Tibial artery (tissue), 4 donors: Measurements from ENCODE around the gene MORN5.
"Not testable (repeated sequence)": the region's sequence is repeated elsewhere in the genome, so short reads cannot be mapped to it uniquely, and the experiment has no call there.

Experiments used
- DNase-seq, 2 donors: peaks; one replicate each; pipeline ENCODE4 v3.0.0-alpha.2; 2019
- H3K27ac ChIP-seq, 2 donors: fragments of 200-600 bp; sonication (generic) in 1 of 2; 1 replicate in 1 of 2; 2 replicates in 1 of 2; pipeline ENCODE4 v1.5.1; 2018 to 2019; ENCODE audit warnings: mild to moderate bottlenecking in 1 of 2
- H3K27me3 ChIP-seq, 2 donors: fragments of 200-600 bp; sonication (generic) in 1 of 2; one replicate each; pipeline versions ENCODE4 v1.5.1 to v1.6.0; 2016 to 2019
- H3K36me3 ChIP-seq, 3 donors: fragments of 200-600 bp; sonication (generic) in 2 of 3; one replicate each; pipeline ENCODE4 v1.5.1; 2016 to 2019; ENCODE audit warnings: mild to moderate bottlenecking in 2 of 3
- H3K4me1 ChIP-seq, 4 donors: fragments of 200-600 bp; sonication (generic) in 2 of 4; 1 replicate in 3 of 4; 2 replicates in 1 of 4; pipeline ENCODE4 v1.5.1; 2016 to 2019
- H3K4me3 ChIP-seq, 2 donors: fragments of 200-600 bp; sonication (generic) in 1 of 2; 1 replicate in 1 of 2; 2 replicates in 1 of 2; pipeline ENCODE4 v1.5.1; 2018 to 2019; ENCODE audit warnings: mild to moderate bottlenecking in 2 of 2
- H3K9me3 ChIP-seq, 3 donors: fragments of 200-600 bp; sonication (generic) in 1 of 3; one replicate each; pipeline ENCODE4 v1.5.1; 2016 to 2019
- intact Hi-C: fragments of 100-400 bp; cut with DNase I; formaldehyde crosslinking; loops from one replicate; pipeline ENCODE4 v1.15.0; 2023; ENCODE audit warnings: low total_unique reads
- TF ChIP-seq, protein P1 (sequence below), 2 experiments: fragments of 200-600 bp in 1 of 2; fragments of 450-650 bp in 1 of 2; IDR thresholded peaks; one replicate each; pipeline ENCODE4 v1.5.1; 2017 to 2019; ENCODE audit warnings: antibody characterized with exemption in 2 of 2, mild to moderate bottlenecking in 1 of 2, moderate library complexity in 1 of 2

MORN5 gene

DNA sequence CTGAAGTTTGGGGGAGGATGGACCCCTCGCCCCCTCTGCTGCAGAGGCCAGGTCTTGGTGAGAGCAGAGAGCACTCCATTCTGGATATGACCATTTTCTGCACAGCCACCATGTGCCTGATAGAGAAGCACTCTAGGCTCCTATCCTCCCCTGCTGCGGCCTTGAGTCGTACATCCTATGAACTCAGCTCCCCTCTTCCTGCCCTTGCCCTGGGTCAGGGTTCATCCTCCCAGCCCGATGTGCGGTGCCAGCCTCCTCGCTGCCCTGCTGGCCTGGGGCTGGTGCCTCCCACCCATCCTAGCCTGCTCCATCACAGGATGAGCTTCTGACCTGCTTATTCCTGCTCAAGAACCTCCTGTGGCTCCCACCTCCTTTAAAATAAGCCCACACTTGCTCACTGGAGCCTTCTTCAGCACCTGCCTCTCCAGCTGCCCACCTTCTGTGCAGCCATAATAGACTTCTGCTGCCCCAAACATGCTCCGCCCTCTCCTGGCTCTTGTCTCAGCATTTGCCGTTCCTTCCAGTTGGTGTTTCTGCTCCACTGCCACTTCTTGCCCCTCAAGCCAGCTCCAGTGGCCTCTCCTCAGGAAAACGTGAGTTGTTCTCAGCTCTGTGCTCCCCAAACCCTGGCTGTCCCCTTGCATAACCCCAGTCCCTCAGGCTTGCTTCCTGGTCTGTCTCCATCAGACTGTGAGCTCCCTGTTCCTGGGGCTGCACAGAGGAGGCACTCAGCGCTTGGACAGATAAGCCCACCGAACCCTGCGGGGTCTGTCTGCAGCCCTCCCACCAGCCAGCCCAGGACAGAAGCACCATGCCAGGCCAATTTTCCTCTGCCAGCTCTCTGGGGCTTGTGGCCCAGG, 44.3 kb upstream of the MORN5 start:
- TF ChIP-seq, protein P1, sequence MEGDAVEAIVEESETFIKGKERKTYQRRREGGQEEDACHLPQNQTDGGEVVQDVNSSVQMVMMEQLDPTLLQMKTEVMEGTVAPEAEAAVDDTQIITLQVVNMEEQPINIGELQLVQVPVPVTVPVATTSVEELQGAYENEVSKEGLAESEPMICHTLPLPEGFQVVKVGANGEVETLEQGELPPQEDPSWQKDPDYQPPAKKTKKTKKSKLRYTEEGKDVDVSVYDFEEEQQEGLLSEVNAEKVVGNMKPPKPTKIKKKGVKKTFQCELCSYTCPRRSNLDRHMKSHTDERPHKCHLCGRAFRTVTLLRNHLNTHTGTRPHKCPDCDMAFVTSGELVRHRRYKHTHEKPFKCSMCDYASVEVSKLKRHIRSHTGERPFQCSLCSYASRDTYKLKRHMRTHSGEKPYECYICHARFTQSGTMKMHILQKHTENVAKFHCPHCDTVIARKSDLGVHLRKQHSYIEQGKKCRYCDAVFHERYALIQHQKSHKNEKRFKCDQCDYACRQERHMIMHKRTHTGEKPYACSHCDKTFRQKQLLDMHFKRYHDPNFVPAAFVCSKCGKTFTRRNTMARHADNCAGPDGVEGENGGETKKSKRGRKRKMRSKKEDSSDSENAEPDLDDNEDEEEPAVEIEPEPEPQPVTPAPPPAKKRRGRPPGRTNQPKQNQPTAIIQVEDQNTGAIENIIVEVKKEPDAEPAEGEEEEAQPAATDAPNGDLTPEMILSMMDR (IDR thresholded peaks at IDR 0.05): no peak
- intact Hi-C loops: no loop called here

DNA sequence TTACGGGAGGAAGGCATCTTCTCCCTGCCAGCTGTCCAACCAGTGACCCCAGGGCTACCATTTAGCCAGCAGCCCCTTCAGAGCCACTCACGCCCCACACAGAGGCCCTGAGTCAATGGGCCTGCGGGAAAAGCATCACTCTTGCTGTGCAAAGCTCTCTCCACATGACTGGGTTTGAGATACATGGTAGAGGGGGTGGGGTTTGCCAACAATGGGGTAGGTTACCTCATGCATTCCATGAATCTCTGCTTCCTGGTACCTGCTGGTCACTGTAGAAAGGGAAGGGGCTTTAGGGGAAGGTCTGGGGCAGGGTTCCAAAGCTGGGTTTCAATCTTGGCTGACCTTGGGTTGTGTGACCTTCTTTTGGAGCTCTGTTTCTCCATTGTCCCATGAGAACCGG, 43.7 kb upstream of the MORN5 start:
- intact Hi-C loops: no loop called here
- Histone ChIP-seq H3K36me3 (no peaks in the 10 kb centered on the region), H3K9me3 (no peaks in the 10 kb centered on the region)

More for the DNA sequence above, 44.3 kb upstream of the MORN5 start:
- Histone ChIP-seq H3K36me3 (no peaks in the 10 kb centered on the region), H3K27me3 (peaks cover 0 to 5% of the 10 kb centered on the region in 2 donors), H3K27ac (no peak overlapping the region), H3K9me3 (no peaks in the 10 kb centered on the region), H3K4me3 (no peak overlapping the region), H3K4me1 (no peaks in the 10 kb centered on the region)
- no peak for DNase-seq

DNA sequence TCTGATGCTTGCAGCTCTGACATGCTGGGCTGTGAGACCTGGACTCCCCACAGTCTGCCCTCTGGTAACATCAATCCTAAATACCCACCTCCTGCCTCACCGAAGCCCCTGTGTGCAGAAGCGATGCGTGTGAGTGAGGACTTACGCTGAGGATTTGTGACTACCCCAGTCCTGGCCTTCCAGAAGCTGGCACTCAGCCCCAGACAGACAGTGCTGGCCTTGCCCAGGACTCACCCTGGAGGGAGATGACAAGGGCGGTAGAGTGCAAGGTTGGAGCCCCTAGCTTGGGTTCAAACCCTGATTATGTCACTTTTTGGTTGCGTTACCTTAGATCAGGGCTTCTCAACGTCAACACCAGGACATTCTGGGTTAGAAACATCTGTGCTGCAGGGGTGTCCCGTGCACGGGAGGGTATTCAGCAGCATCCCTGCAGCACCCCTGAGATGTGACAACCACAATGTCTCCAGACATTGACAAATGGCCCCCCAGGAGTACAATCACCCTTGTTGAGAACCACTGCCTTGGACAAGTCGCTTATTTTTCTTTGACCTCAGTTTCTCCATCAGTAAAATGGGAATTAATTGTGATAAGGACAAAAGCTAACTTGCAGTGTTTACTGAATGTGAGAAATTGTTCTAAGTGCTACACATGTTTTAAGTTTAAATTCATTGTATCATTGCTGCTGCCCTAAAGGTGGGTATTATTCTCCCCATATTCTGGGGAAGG, 43.1 kb upstream of the MORN5 start:
- H3K9me3 ChIP-seq: no peaks in the 10 kb centered on the region
- no peak overlapping the region for H3K27ac ChIP-seq
- H3K4me3 ChIP-seq: no peak overlapping the region
- TF ChIP-seq, protein P1 (IDR thresholded peaks at IDR 0.05): no peak
- no peak for DNase-seq
- intact Hi-C loops: no loop called here
- no peaks in the 10 kb centered on the region for H3K36me3 ChIP-seq
- peaks cover 0 to 5% of the 10 kb centered on the region in 2 donors for H3K27me3 ChIP-seq
- no peaks in the 10 kb centered on the region for H3K4me1 ChIP-seq

More for the DNA sequence above, 43.7 kb upstream of the MORN5 start:
- H3K4me3 ChIP-seq: no peak overlapping the region
- no peak overlapping the region for H3K27ac ChIP-seq
- peaks cover 0 to 5% of the 10 kb centered on the region in 2 donors for H3K27me3 ChIP-seq
- TF ChIP-seq, protein P1 (IDR thresholded peaks at IDR 0.05): no peak
- H3K4me1 ChIP-seq: no peaks in the 10 kb centered on the region
- DNase-seq: no peak

DNA sequence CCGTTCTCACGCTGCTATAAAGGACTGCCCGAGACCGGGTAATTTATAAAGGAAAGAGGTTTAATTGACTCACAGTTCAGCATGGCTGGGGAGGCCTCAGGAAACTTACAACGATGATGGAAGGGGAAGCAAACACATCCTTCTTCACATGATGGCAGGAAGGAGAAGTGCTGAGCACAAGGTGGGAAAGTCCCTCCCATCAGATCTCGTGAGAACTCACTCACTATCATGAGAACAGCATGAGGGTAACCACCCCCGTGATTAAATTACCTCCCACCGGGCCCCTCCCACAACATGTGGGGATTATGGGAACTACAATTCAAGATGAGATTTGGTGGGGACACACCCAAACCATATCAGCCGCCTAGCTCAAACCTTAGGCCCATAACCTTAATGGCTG, 42.5 kb upstream of the MORN5 start:
- H3K27ac ChIP-seq, intact Hi-C loops, DNase-seq, H3K4me1 ChIP-seq, H3K4me3 ChIP-seq, H3K9me3 ChIP-seq, H3K27me3 ChIP-seq, H3K36me3 ChIP-seq: not testable (repeated sequence)

DNA sequence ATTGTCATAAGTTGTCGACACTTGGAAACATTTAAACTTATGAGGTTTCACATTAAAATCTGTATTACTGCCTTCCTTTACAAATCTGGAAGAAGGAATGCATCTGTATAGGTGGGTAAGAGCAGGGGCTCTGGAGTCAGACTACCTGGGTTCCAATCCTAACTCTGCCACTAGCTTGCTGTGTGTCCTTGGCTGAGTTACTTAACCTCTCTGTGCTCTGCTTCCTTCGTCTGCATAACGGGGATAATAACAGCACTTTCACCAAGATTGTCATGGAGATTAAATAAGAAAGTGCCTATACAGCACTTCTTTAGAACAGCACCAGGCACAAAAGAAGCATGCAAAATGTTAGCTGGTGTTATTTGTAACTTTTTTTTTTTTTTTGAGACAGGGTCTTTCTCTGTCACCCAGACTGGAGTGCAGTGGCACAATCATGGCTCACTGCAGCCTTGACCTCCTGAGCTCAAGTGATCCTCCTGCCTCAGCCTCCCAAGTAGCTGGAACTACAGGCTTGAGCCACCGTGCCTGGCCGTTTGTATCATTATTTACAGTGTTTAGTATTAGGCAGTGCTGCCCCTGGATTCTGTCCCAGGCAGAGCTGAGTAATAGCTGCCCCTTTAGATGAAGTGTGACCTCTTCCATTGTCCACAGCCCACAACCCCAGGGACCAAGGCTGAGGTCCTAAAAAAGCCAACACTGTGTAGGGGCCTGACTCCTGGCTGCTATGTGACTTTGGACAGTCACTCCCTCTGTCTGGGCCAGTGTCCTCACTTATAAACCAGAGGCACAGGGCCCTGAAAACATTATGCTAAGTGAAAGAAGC, 41.2 kb upstream of the MORN5 start:
- TF ChIP-seq, protein P1 (IDR thresholded peaks at IDR 0.05): no peak
- DNase-seq: no peak
- intact Hi-C loops: no loop called here
- Histone ChIP-seq H3K27ac (no peak overlapping the region), H3K4me3 (no peak overlapping the region), H3K27me3 (peaks cover 0 to 5% of the 10 kb centered on the region in 2 donors), H3K36me3 (no peaks in the 10 kb centered on the region), H3K4me1 (no peaks in the 10 kb centered on the region), H3K9me3 (no peaks in the 10 kb centered on the region)
